ENCODE measurements around the gene BTN2A1. TPM values are rescaled to one million over a fixed set of nuclear protein-coding genes. Genes with fewer than 3 reads are reported as not detected.

The BTN2A1 gene
- total and polyA plus RNA-seq, 2 of the 13 experiments (the other 11 are each of a cell fraction or from before 2014, with no cell fraction given): 16.4 to 30.4 TPM

- TF ChIP-seq GTF2F1 (IDR thresholded peaks at IDR 0.05; ENCODE audit: low read length) (no peak), ZNF547 (CRISPR knock-in tag; IDR thresholded peaks at IDR 0.05) (no peak), SP140L (CRISPR knock-in tag; IDR thresholded peaks at IDR 0.05; ENCODE audit: borderline replicate concordance) (no peak), ZNF761 (CRISPR knock-in tag; conservative IDR thresholded peaks at IDR 0.05) (no peak), NBN (conservative IDR thresholded peaks at IDR 0.05) (no peak), TEAD3 (CRISPR knock-in tag; optimal IDR thresholded peaks at IDR 0.05; ENCODE audit: borderline replicate concordance) (peak; percentile 27), RFX5 (IDR thresholded peaks at IDR 0.05; ENCODE audit: low read depth, low read length) (no peak), MYNN (CRISPR knock-in tag; IDR thresholded peaks at IDR 0.05; ENCODE audit: low read depth) (no peak), ZNF451 (CRISPR knock-in tag; IDR thresholded peaks at IDR 0.05) (no peak), ZNF207 (IDR thresholded peaks at IDR 0.05; ENCODE audit: borderline replicate concordance) (no peak), YEATS4 (CRISPR knock-in tag; IDR thresholded peaks at IDR 0.05; ENCODE audit: borderline replicate concordance) (no peak), SKIL (CRISPR knock-in tag; IDR thresholded peaks at IDR 0.05; ENCODE audit: borderline replicate concordance) (no peak), CC2D1A (CRISPR knock-in tag; IDR thresholded peaks at IDR 0.05) (no peak), ZBED4 (CRISPR knock-in tag; IDR thresholded peaks at IDR 0.05; ENCODE audit: borderline replicate concordance) (no peak), NCOA1 (CRISPR knock-in tag; IDR thresholded peaks at IDR 0.05) (no peak), ZNF580 (CRISPR knock-in tag; IDR thresholded peaks at IDR 0.05; ENCODE audit: borderline replicate concordance, low read depth) (no peak), ZNF30 (CRISPR knock-in tag; IDR thresholded peaks at IDR 0.05) (no peak), ZBTB38 (CRISPR knock-in tag; IDR thresholded peaks at IDR 0.05) (no peak), ZBTB1 (CRISPR knock-in tag; IDR thresholded peaks at IDR 0.05; ENCODE audit: borderline replicate concordance) (no peak), ZNF558 (CRISPR knock-in tag; IDR thresholded peaks at IDR 0.05; ENCODE audit: borderline replicate concordance) (no peak), NCOA5 (CRISPR knock-in tag; IDR thresholded peaks at IDR 0.05) (no peak), FUBP1 (CRISPR knock-in tag; IDR thresholded peaks at IDR 0.05; ENCODE audit: borderline replicate concordance) (no peak), NCOA2 (CRISPR knock-in tag; IDR thresholded peaks at IDR 0.05) (no peak; the same call in 1 of the 2 replicates)
These were observed 59.0 kb downstream of the BTN2A1 start (continued) for GRCh38 chr6:26516481-26517427.
